Kidney (tissue), 14 donors: ENCODE measurements around the gene CARNS1. TPM values are rescaled to one million over a fixed set of nuclear protein-coding genes. Genes with fewer than 3 reads are reported as not detected.

Experiments
- DNase-seq, 5 donors: peaks; one replicate each; pipeline ENCODE4 v3.0.0-alpha.2; 2013 to 2020
- FAIRE-seq: peaks from 2 replicates; lab custom pipeline; 2012; peaks lifted over from hg19 to GRCh38; lab: Jason Lieb, UNC
- H3K27ac ChIP-seq, 2 donors: one replicate each; pipeline ENCODE4 v1.7.0; 2013; ENCODE audit warnings: low read depth in 2 of 2, low read length in 2 of 2, inconsistent platforms in 1 of 2
- H3K27me3 ChIP-seq: one replicate; pipeline ENCODE4 v1.7.1; 2013; ENCODE audit warnings: low read length, inconsistent platforms; ENCODE audit not compliant: control insufficient read depth, insufficient read depth
- H3K36me3 ChIP-seq, 3 donors: one replicate each; pipeline versions ENCODE4 v1.7.0 to v1.7.1; 2013; ENCODE audit warnings: low read length in 3 of 3, control low read depth in 1 of 3, inconsistent platforms in 1 of 3; ENCODE audit not compliant: insufficient read depth in 3 of 3, control insufficient read depth in 2 of 3
- H3K4me1 ChIP-seq, 3 donors: one replicate each; pipeline versions ENCODE4 v1.7.0 to v1.7.1; 2013; ENCODE audit warnings: low read length in 3 of 3, inconsistent platforms in 1 of 3, low read depth in 1 of 3; ENCODE audit not compliant: control insufficient read depth in 2 of 3, insufficient read depth in 2 of 3
- H3K4me3 ChIP-seq, 3 donors: one replicate each; pipeline versions ENCODE4 v1.7.0 to v1.8.1; 2013; ENCODE audit warnings: low read length in 3 of 3, control low read depth in 1 of 3, inconsistent platforms in 1 of 3
- H3K9ac ChIP-seq, 3 donors: one replicate each; pipeline versions ENCODE4 v1.7.0 to v1.7.1; 2013; ENCODE audit warnings: low read length in 3 of 3, control low read depth in 1 of 3, inconsistent platforms in 1 of 3
- H3K9me3 ChIP-seq, 3 donors: one replicate each; pipeline versions ENCODE4 v1.7.0 to v1.7.1; 2013; ENCODE audit warnings: low read length in 3 of 3, control low read depth in 1 of 3, inconsistent platforms in 1 of 3; ENCODE audit not compliant: control insufficient read depth in 2 of 3, insufficient read depth in 1 of 3
- intact Hi-C: fragments of 100-400 bp; cut with DNase I; formaldehyde crosslinking; loops from one replicate; pipeline ENCODE4 v1.11.1; 2022
- polyA plus RNA-seq: library from polyadenylated mRNA; stranded (reverse); fragments of 350-450 nt; fragmentation: Illumina TruSeq; extraction: RNeasy Lipid Tissue Mini Kit (QIAGEN cat#74804); gene quantifications from one replicate; pipeline ENCODE4 v1.2.3, GENCODE V29; 2014; ENCODE audit warnings: low read depth, low replicate concordance; ENCODE audit not compliant: insufficient read depth
- total RNA-seq: library from RNA; stranded (reverse); fragmentation: NEBNext Ultra II Directional; extraction: Animal tissue kit (Norgen Biotek cat#: 25700); gene quantifications from one replicate; pipeline ENCODE4 v1.2.1, GENCODE V29; 2021
- TF ChIP-seq, protein P1 (sequence below): IDR thresholded peaks from 3 replicates; pipeline ENCODE4 v1.5.1; 2012; ENCODE audit warnings: mild to moderate bottlenecking, moderate library complexity, borderline replicate concordance; ENCODE audit not compliant: insufficient read depth; ENCODE audit errors: extremely low read depth
- donor health status: control.
- donor health status: control.
- donor health status: control.
- donor health status: control.
- donor health status: control.
- donor health status: DM: yes; HTN: yes; CAD: no.
- donor health status: Normal renal cell carcinoma (clear cell type).

The CARNS1 gene
- total and polyA plus RNA-seq, 2 donors from 2014 or later: 0.80 to 1.7 TPM

DNA sequence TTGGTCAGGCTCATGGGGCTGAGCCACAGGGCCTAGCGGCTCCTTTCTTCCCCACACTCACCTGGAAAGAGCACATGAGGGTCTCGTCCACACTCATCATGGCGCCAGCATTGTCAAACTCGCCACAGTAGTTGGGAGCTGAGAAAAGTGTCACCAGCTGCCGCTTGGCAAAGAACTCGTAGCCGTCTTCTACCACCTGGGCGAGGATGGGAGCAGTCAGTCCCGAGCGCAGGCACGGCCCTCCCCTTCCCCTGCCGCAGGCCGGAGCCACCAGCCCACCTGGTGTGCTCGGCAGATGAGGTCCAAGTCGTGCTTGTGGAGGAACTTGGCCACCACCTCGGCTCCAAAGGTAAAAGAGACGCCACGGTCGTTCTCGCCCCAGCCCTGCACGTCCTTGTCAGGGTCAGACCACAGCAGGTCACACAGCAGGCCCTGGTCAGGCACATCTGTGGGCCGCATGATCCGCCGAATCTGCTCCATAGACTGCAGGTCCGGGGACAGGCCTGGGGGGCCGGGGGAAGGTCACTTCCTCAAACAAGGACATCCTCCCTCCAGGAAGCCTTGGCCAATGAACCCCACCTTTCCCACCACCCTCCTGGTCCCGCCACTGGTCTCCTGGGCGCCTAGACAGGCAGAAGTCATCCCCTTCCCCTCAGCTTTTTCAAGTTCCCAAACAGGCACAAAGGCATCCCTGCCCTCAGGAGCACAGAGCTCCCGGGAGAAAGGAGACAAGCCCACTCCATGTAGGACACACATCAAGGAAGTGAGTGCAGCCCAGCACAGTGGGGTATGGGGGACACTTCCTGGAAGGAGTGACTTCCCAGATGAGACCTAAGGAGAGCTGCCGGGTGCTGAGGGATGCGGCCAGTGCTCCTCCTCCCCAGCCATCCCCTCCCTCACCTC is 16.6 kb upstream of the CARNS1 start:
- no peak overlapping the region for H3K4me3 ChIP-seq
- DNase-seq (no peak), FAIRE-seq (no peak)
- H3K9me3 ChIP-seq: no peaks in the 10 kb centered on the region
- peaks cover 0 to 19% (median 2%) of the 10 kb centered on the region in 3 donors for H3K36me3 ChIP-seq
- H3K27ac ChIP-seq: no peak overlapping the region
- H3K27me3 ChIP-seq: no peaks in the 10 kb centered on the region
- TF ChIP-seq, protein P1, sequence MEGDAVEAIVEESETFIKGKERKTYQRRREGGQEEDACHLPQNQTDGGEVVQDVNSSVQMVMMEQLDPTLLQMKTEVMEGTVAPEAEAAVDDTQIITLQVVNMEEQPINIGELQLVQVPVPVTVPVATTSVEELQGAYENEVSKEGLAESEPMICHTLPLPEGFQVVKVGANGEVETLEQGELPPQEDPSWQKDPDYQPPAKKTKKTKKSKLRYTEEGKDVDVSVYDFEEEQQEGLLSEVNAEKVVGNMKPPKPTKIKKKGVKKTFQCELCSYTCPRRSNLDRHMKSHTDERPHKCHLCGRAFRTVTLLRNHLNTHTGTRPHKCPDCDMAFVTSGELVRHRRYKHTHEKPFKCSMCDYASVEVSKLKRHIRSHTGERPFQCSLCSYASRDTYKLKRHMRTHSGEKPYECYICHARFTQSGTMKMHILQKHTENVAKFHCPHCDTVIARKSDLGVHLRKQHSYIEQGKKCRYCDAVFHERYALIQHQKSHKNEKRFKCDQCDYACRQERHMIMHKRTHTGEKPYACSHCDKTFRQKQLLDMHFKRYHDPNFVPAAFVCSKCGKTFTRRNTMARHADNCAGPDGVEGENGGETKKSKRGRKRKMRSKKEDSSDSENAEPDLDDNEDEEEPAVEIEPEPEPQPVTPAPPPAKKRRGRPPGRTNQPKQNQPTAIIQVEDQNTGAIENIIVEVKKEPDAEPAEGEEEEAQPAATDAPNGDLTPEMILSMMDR: no peak
- intact Hi-C loops: no loop called here
- H3K4me1 ChIP-seq: peaks cover 0 to 17% (median 5%) of the 10 kb centered on the region in 3 donors
- no peak overlapping the region for H3K9ac ChIP-seq

- no peaks in the 10 kb centered on the region for H3K27me3 ChIP-seq
- TF ChIP-seq, protein P1: no peak
- DNase-seq (no peak), FAIRE-seq (no peak)
- intact Hi-C loops: no loop called here
- H3K27ac ChIP-seq: no peak overlapping the region
- peak overlapping the region; percentile 5 to 83 (median 71) for H3K4me3 ChIP-seq
- peak overlapping the region; percentile 13 to 92 (median 90) for H3K9ac ChIP-seq
- H3K36me3 ChIP-seq: peaks cover 0 to 19% (median 2%) of the 10 kb centered on the region in 3 donors
- peaks cover 0 to 15% (median 5%) of the 10 kb centered on the region in 3 donors for H3K4me1 ChIP-seq
- no peaks in the 10 kb centered on the region for H3K9me3 ChIP-seq
Measured at GRCh38 chr11:67400251-67400941, 15.1 kb upstream of the CARNS1 start.

- Histone ChIP-seq H3K9me3 (no peaks in the 10 kb centered on the region), H3K27ac (peak overlapping the region; percentile 74 to 88), H3K36me3 (peaks cover 0 to 19% (median 2%) of the 10 kb centered on the region in 3 donors), H3K4me3 (peak overlapping the region; percentile 5 to 83 (median 71)), H3K9ac (peak overlapping the region; percentile 13 to 92 (median 90)), H3K27me3 (no peaks in the 10 kb centered on the region), H3K4me1 (peaks cover 0 to 15% (median 5%) of the 10 kb centered on the region in 3 donors)
- FAIRE-seq: no peak
- no peak for DNase-seq
- TF ChIP-seq, protein P1: no peak
- intact Hi-C loops: no loop called here
Measured at GRCh38 chr11:67400942-67401494, 14.5 kb upstream of the CARNS1 start.
